ENCODE measurements around the gene ZNF217.

DNA sequence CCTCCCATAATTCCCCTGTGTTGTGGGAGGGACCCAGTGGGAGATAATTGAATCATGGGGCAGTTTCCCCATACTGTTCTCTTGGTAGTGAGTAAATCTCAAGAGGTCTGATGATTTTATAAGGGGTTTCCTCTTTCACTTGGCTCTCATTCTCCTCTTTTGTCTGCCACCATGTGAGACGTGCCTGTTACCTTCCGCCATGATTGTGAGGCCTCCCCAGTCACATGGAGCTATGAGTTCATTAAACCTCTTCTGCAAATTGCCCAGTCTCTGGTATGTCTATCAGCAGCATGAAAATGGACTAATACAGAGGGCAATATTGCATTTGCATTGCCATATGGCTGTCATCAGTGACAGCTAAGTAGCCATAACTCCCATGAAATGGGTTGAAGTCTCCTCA, 63.2 kb downstream of the ZNF217 start:
- TF ChIP-seq, protein P1, sequence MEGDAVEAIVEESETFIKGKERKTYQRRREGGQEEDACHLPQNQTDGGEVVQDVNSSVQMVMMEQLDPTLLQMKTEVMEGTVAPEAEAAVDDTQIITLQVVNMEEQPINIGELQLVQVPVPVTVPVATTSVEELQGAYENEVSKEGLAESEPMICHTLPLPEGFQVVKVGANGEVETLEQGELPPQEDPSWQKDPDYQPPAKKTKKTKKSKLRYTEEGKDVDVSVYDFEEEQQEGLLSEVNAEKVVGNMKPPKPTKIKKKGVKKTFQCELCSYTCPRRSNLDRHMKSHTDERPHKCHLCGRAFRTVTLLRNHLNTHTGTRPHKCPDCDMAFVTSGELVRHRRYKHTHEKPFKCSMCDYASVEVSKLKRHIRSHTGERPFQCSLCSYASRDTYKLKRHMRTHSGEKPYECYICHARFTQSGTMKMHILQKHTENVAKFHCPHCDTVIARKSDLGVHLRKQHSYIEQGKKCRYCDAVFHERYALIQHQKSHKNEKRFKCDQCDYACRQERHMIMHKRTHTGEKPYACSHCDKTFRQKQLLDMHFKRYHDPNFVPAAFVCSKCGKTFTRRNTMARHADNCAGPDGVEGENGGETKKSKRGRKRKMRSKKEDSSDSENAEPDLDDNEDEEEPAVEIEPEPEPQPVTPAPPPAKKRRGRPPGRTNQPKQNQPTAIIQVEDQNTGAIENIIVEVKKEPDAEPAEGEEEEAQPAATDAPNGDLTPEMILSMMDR (IDR thresholded peaks at IDR 0.05), result no peak
- no peak for TF ChIP-seq EZH2 (IDR thresholded peaks at IDR 0.05)

Measured in neural progenitor cell (in vitro differentiated cells).